ENCODE measurements around the gene HPN.

- no peak for TF ChIP-seq CTCF (IDR thresholded peaks at IDR 0.05; ENCODE audit: low read length)
- TF ChIP-seq EZH2 (IDR thresholded peaks at IDR 0.05; ENCODE audit: borderline replicate concordance, low read length): no peak
These were observed 29.5 kb upstream of the HPN start for GRCh38 chr19:35011737-35012682.
